Measurements from ENCODE around the gene MAP4K3.
A peak's percentile ranks its signal among the peaks of the same experiment; 100 is the strongest.
"Not testable (repeated sequence)": the region's sequence is repeated elsewhere in the genome, so short reads cannot be mapped to it uniquely, and the experiment has no call there.

The MAP4K3 gene

DNA sequence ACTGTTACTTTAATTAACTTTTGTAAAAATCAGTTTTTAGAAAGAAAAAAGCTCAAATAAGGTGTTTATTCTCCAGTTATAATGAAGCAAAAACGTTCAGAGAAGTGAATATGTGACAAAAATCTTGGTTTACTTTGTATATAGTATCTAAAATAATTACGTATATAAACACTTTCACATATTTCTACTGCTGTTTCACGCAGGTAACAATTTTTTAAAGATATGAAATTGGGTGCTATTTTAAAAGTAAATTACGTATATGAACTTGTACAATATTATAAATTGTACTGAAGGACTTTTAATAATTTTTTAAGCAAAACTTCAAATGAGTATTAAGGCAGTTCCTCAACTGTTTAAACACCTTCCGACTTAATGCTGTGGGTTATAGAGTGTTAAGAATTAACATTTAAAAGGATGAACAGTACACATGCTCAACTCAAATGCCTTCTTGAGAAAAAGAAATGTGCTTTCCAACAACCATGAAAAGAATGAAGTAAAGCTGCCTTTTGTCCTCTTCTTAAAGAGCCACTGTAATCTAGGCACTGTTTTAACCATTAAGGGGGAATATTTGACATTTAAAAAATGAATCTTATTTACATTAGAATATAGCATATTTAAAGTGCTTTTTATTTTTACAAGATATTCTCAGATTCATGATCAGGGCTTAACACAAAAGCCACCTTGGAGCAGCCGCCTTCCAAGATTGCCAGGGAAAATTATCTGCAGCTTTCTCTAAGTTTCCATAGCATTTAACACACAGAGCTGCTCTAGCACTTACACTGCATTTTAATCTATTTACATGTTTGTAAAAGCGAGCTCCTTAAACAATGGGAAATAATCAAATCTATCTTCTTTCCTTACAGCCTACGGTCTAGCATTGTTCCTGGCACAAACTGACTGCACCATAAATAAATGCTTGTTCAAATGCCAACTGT lies 136.8 kb downstream of the MAP4K3 start:
- no peak for DNase-seq

DNA sequence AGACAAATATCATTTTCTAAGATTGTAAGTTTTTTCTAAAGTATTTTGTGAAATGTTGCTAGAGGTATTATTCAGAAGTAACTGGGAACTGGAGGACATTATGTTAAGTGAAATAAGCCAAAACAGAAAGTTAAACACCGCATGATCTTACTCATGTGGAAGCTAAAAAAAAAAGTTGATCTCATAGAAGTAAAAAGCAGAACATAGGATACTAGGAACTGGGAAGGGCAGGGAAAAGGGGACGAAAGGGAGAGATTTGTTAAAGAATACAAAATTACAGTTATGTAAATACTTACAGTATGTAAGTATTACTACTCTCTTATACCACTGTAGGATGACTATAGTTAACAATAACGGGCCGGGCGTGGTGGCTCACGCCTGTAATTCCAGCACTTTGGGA lies 146.7 kb downstream of the MAP4K3 start:
- DNase-seq: no peak

DNA sequence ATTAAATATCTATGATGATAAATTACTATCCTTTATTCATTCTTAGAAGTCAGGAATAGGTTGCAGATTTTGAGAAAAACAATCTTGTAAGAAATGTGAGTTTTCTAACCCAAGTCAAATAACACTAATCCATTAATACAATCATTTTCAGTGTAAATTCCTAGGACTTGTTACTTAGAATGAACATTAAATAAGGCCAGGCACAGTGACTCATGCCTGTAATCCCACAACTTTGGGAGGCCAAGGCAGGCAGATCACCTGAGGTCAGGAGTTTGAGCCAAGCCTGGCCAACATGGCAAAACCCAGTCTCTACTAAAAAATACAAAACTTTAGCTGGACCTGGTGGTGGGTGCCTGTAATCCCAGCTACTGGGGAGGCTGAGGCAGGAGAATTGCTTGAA lies 147.5 kb downstream of the MAP4K3 start:
- no peak for DNase-seq

GRCh38 chr2:39283561-39283960 lies 153.5 kb downstream of the MAP4K3 start:
- no peak for DNase-seq

DNA sequence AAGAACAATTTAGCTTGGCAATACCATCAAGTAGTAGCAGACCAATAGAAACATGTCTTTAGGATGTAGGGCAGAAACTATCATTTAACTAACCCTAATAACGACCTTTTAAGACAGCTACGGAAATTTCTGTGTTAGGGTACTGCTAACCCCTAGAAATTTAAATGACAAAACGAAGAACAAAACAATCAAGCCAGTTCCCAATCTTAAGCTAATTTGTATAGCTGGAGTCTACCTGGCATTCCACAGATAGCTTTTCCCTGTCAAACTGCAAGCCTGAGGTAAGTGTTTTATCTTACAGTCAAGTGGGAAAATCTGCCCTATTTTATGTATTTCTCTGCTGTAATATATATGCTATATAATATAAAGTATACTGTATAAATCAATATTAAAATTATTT lies 155.7 kb downstream of the MAP4K3 start:
- DNase-seq: no peak

DNA sequence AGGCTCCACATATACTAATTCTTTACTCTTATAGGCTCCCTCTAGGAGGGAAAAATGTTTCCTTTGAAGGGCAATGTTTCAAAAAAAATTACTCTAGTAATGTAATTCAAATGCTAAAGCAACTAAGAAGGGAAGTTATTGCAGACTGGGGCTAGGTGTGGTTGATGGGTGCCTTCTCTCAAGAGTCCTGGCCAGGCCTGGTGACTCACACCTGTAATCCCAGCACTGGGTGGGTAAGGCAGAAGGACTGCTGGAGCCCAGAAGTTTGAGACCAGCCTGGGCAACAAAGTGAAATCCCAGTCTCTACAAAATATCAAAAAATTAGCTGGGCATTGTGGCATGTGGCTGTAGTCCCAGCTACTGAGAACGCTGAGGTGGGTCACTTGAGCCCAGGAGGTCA lies 162.1 kb downstream of the MAP4K3 start:
- DNase-seq: no peak

GRCh38 chr2:39269941-39270340 lies 167.1 kb downstream of the MAP4K3 start:
- no peak for DNase-seq

DNA sequence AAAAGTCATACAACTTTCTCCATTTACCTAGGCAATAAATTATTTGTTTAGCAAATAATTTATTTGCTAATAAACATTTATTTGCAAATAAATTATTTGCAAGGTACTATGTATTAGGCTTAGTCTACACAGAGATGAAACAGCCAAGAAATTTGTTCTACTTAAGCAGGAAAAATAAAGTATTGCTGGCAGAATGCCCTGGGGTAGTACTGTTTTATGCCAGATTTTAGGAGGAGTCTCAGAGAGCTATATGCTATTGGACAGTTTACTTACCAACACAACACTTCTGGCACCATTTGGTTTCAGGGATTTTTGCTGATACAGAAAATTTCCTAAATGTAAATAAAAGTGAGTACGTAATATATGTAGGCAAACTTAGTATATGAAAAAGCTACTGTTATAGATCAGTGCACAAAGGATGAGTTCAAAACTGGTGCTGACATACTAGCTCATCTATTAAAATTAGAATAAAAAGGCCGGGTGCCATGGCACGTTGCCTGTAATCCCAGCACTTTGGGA lies 170.1 kb downstream of the MAP4K3 start:
- no peak for DNase-seq

DNA sequence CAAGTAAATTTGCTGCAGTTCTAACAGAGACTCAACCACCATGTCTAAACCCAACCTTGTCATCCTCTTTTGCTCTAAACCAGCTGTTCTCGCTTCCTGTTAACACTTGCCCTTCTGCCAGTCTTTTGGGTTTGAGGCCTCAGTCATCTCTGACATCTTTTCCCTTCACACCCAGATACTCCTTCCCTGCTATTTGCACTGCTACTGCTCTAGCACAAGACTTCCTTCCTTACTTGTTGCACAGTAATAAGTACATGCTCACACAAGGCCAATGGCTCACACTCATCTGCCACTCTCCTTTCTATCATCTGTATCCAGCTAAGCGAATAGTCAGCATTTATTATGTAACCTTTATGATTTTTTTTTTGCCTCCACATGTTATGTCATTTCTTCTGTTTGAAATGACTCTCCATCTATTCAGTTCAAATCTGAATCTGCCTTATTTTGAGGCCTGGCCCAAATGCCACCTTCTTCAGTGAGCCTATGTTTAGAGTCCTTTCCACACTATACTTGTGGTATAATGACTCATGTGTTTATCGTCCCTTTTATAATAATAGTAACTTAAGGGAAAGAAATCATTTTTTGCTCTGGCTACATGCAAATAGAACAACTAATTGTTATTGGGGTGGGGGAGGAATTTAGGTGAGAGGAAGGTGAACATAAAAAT lies 170.8 kb downstream of the MAP4K3 start:
- peak; percentile 10 for DNase-seq

GRCh38 chr2:39265315-39265714 lies 171.8 kb downstream of the MAP4K3 start:
- no peak for DNase-seq

- no peak for DNase-seq
Measured at GRCh38 chr2:39264733-39265132, 172.4 kb downstream of the MAP4K3 start.

DNA sequence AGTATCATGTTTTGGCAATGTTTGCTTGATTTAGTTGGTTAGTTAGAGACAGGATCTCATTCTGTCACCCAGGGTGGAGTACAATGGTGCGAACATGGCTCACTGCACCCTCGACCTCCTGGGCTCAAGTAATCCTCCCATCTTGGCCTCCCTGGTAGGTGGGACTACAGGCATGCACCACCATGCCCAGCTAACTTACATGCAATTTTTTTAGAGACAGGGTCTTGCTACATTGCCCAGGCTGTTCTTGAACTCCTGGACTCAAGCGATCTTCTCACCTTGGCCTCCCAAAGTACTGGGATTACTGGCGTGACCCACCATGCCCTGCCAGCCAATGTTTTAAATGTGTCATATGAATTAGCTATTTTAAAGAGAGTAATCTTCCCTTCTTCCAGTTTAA lies 177.0 kb downstream of the MAP4K3 start:
- no peak for DNase-seq

DNA sequence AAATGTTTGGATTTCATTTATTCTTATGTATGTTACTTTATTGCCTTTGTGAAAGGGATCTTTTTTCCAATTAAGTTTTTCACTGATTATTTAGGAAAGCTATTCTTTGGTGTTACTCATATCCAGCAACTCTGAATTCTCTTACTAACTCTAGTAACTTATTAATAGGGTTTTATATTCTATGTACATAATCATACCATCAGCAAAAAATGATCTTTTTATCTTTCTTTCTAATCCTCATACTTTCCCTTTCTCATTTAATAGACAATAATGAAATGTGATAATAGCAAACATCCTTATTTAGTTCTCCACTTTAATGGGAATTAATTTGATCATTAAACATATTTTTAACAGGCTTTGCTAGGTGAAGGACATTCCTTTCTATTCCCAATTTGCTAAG lies 181.0 kb downstream of the MAP4K3 start:
- no peak for DNase-seq

DNA sequence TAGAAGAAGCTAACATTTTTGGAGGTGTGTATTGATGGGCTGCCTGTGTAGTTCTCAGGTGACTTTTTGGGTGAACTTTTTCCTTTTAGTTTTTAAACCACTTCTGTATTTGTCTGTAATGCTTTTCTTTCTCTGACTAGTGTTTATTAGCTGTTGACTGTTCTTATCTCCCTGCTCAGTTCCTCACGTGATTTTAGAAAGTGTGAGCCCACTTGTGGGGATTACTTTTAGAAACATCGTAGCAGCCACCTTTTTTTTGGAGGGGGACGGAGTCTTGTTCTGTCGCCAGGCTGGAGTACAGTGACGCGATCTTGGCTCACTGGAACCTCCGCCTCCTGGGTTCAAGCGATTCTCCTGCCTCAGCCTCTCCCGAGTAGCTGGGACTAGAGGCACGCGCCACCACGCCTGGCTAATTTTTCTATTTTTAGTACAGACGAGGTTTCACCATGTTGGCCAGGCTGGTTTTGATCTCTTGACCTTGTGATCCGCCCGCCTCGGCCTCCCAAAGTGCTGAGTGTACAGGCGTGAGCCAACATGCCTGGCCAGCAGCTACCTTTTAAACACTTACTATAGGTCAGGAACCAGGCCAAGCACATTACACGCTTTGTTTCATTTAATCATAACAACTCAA lies 184.1 kb downstream of the MAP4K3 start:
- DNase-seq: no peak

- no peak for DNase-seq
Measured at GRCh38 chr2:39247512-39248043, 189.5 kb downstream of the MAP4K3 start.

DNA sequence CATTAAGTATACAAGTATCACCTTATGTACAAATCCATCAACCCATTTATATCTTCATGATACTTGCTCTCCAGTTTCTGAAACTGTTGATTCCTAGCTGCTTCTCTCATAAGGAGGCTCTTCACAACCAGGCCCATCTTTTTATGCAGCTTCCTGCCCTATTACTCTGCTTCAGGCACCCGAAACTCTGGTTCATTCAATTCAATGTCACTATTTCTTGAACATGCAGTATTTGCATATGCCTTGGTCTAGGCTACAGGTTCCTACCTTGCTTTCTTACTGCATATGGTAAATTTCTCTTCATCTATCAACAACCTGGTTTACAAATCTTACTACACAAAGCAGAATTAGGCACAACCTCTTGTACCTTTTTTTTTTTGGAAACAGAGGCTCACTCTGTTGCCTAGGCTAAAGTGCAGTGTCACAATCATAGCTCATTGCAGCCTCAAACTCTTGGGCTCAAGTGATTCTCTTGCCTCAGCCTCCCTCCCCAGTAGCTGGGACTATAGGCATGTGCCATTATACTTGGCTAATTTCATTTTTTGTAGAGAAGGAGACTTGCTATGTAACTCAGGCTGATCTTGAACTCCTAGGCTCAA lies 190.6 kb downstream of the MAP4K3 start:
- no peak for DNase-seq

DNA sequence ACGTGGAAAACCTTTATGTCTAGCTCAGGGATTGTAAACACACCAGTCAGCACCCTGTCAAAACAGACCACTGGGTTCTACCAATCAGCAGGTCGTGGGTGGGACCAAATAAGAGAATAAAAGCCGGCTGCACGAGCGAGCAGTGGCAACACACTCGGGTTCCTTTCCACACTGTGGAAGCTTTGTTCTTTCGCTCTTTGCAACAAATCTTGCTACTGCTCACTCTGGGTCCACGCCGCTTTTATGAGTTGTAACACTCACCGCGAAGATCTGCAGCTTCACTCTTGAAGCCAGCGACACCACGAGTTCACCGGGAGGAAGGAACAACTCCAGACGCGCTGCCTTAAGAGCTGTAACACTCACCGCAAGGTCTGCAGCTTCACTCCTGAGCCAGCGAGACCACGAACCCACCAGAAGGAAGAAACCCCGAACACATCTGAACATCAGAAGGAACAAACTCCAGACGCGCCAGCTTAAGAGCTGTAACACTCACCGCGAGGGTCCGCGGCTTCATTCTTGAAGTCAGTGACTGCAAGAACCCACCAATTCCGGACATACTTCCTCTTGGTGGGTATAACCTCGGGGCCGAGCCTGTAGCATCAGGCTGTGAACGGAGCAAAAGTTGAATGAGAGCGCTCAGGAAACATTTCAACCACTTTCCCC lies 192.0 kb downstream of the MAP4K3 start:
- peak; percentile 79 for DNase-seq

GRCh38 chr2:39244241-39244862 lies 192.7 kb downstream of the MAP4K3 start:
- not testable (repeated sequence) for DNase-seq

- DNase-seq: no peak
Measured at GRCh38 chr2:39243469-39244123, 193.5 kb downstream of the MAP4K3 start, which contains the start of gene CDKL4. Gene CDKL4 (minus strand): TSS chr2:39243970.

DNA sequence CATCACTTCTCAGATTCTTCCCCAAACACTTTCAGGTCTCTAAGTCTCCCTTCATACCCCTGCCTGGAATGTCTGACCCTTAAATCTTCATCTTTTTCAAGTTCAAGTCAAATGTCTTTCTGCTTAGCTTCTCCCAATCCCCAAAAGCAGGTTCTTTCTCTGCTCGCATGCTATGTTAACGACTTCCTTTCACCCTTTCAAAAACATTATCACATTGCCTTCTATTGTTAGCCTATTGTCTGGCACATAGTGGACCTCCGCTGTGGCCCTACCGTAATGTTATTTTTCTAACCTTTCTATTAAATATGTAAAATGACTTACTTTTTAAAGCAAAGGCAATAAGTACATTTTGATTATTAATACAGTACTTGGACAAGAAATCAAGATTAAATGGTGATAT lies 195.5 kb downstream of the MAP4K3 start:
- DNase-seq: no peak

- no peak for DNase-seq
Measured at GRCh38 chr2:39240758-39241157, 196.3 kb downstream of the MAP4K3 start.
